Osteocyte (in vitro differentiated cells): Measurements from ENCODE around the gene TNFSF10. TPM values are rescaled to one million over a fixed set of nuclear protein-coding genes. Genes with fewer than 3 reads are reported as not detected.

Experiments
- DNase-seq: peaks from one replicate; pipeline ENCODE4 v3.0.0; 2021; ENCODE audit warnings: mixed read lengths; ENCODE audit not compliant: unreplicated experiment; ENCODE audit errors: extremely low spot score
- H3K27ac Mint-ChIP-seq: one replicate; pipeline ENCODE4 v1.8.0; 2021; ENCODE audit warnings: mild to moderate bottlenecking, mixed read lengths; ENCODE audit not compliant: unreplicated experiment
- H3K27me3 Mint-ChIP-seq: one replicate; pipeline ENCODE4 v1.8.0; 2021; ENCODE audit warnings: mixed read lengths; ENCODE audit not compliant: unreplicated experiment
- H3K36me3 Mint-ChIP-seq: one replicate; pipeline ENCODE4 v1.8.0; 2021; ENCODE audit warnings: mixed read lengths; ENCODE audit not compliant: unreplicated experiment
- H3K4me1 Mint-ChIP-seq: one replicate; pipeline ENCODE4 v1.8.0; 2021; ENCODE audit warnings: mixed read lengths; ENCODE audit not compliant: unreplicated experiment
- H3K4me3 Mint-ChIP-seq: one replicate; pipeline ENCODE4 v1.8.0; 2021; ENCODE audit warnings: mild to moderate bottlenecking, moderate library complexity, mixed read lengths; ENCODE audit not compliant: unreplicated experiment
- H3K9me3 Mint-ChIP-seq: one replicate; pipeline ENCODE4 v1.8.0; 2021; ENCODE audit warnings: mixed read lengths; ENCODE audit not compliant: unreplicated experiment
- CTCF ChIP-seq: fragments of 200-600 bp; sonication (generic); IDR thresholded peaks from 2 replicates; pipeline ENCODE4 v1.5.0; 2021; ENCODE audit warnings: antibody characterized with exemption, mild to moderate bottlenecking, moderate library complexity
- total RNA-seq: library from RNA; stranded (reverse); gene quantifications from 2 replicates; pipeline ENCODE4 v1.2.1, GENCODE V29; 2021

TNFSF10 gene
- total RNA-seq, 1 donor from 2014 or later = not detected

DNA sequence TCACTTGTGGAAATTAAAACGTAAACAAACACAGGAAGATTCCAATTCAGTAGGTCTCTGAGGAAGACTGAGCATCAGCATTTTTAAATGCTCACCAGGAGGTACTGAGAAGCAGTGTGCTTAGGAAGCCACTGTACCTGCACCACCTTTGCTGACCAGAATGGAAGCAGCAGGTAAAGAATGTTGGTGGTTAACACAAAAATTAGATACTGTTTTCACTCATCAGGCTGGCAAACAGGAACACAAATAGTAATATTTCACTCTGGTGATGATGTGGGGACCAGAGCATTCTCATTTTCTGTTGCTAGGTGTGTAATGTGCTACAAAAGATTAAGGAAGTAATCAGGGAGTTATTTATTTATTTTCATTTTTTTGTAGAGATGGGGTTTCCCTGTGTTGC, 45.1 kb downstream of the TNFSF10 start:
- no peak for DNase-seq
- peaks cover 13% of the 10 kb centered on the region for H3K4me1 Mint-ChIP-seq
- no peak overlapping the region for H3K4me3 Mint-ChIP-seq

GRCh38 chr3:172476347-172476746, 46.9 kb downstream of the TNFSF10 start:
- no peak for DNase-seq
- peak overlapping the region; percentile 79 for H3K4me3 Mint-ChIP-seq
- H3K4me1 Mint-ChIP-seq = peaks cover 13% of the 10 kb centered on the region
- no peak overlapping the region for H3K27ac Mint-ChIP-seq
- peaks cover 7% of the 10 kb centered on the region for H3K9me3 Mint-ChIP-seq
- H3K36me3 Mint-ChIP-seq = peaks cover 2% of the 10 kb centered on the region
- no peak for TF ChIP-seq CTCF
- H3K27me3 Mint-ChIP-seq = peaks cover 18% of the 10 kb centered on the region

More for the DNA sequence above, 45.1 kb downstream of the TNFSF10 start:
- no peak for TF ChIP-seq CTCF
- Mint-ChIP-seq H3K36me3 (no peaks in the 10 kb centered on the region), H3K27me3 (peaks cover 31% of the 10 kb centered on the region), H3K9me3 (no peaks in the 10 kb centered on the region), H3K27ac (no peak overlapping the region)

GRCh38 chr3:172475703-172476102, 47.5 kb downstream of the TNFSF10 start:
- Mint-ChIP-seq H3K27ac (no peak overlapping the region), H3K4me3 (no peak overlapping the region), H3K4me1 (peaks cover 15% of the 10 kb centered on the region), H3K36me3 (peaks cover 2% of the 10 kb centered on the region), H3K27me3 (peaks cover 11% of the 10 kb centered on the region), H3K9me3 (peaks cover 7% of the 10 kb centered on the region)
- no peak for TF ChIP-seq CTCF
- DNase-seq = no peak

DNA sequence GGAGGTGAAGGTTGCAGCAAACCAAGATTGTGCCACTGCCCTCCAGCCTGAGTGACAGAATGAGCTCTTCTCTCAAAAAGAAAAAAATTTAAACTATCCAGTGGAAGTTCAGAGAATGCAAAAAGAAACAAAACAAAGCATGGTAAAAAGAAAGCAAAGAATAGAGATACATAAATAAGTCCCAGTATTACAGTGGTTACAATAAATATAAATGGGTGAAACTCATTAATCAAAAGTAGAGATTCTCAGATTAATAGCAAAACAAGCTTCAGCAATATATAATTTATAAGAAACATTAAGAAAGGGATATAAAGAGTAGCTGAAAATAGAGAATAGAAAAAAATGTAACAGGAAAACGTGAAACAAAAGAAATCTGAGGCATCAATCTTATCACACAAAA, 51.3 kb downstream of the TNFSF10 start:
- peaks cover 2% of the 10 kb centered on the region for H3K36me3 Mint-ChIP-seq
- peaks cover 7% of the 10 kb centered on the region for H3K9me3 Mint-ChIP-seq
- TF ChIP-seq CTCF = no peak
- no peak for DNase-seq
- H3K27me3 Mint-ChIP-seq = peaks cover 10% of the 10 kb centered on the region
- peaks cover 14% of the 10 kb centered on the region for H3K4me1 Mint-ChIP-seq
- no peak overlapping the region for H3K27ac Mint-ChIP-seq
- H3K4me3 Mint-ChIP-seq = no peak overlapping the region

- peaks cover 2% of the 10 kb centered on the region for H3K36me3 Mint-ChIP-seq
- no peak overlapping the region for H3K4me3 Mint-ChIP-seq
- peaks cover 10% of the 10 kb centered on the region for H3K27me3 Mint-ChIP-seq
- no peak for DNase-seq
- H3K4me1 Mint-ChIP-seq = peaks cover 5% of the 10 kb centered on the region
- H3K27ac Mint-ChIP-seq = no peak overlapping the region
- H3K9me3 Mint-ChIP-seq = peaks cover 7% of the 10 kb centered on the region
- TF ChIP-seq CTCF = no peak
Measured at GRCh38 chr3:172470588-172470987, 52.6 kb downstream of the TNFSF10 start.
